ENCODE data around the gene TFDP1.

Gene TFDP1

DNA sequence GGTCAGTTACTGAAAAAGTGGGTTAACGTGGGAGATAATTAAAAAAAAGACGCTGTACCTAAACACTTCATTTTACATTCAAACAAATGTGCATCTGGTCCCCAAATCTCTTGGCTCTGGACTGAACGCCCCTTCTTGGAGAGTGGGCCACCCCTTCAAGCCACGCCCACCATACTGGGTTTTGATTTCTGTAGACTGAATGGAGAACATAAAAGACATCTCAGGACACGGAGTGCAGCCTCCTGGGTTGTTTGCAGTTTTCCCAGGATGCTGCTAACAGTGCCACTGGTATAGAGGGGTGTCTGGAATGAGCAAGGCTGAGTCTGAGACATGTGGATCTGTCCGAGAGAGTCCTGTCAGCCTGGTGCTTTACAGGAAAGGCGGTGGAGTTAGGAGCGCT, 10.6 kb downstream of the TFDP1 start:
- TF ChIP-seq EZH2 (IDR thresholded peaks at IDR 0.05; ENCODE audit: borderline replicate concordance, low read depth, low read length, severe bottlenecking), result no peak
- TF ChIP-seq, protein P1, sequence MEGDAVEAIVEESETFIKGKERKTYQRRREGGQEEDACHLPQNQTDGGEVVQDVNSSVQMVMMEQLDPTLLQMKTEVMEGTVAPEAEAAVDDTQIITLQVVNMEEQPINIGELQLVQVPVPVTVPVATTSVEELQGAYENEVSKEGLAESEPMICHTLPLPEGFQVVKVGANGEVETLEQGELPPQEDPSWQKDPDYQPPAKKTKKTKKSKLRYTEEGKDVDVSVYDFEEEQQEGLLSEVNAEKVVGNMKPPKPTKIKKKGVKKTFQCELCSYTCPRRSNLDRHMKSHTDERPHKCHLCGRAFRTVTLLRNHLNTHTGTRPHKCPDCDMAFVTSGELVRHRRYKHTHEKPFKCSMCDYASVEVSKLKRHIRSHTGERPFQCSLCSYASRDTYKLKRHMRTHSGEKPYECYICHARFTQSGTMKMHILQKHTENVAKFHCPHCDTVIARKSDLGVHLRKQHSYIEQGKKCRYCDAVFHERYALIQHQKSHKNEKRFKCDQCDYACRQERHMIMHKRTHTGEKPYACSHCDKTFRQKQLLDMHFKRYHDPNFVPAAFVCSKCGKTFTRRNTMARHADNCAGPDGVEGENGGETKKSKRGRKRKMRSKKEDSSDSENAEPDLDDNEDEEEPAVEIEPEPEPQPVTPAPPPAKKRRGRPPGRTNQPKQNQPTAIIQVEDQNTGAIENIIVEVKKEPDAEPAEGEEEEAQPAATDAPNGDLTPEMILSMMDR (IDR thresholded peaks at IDR 0.05; ENCODE audit: borderline replicate concordance, extremely low read depth, low read length, poor library complexity, severe bottlenecking), result no peak
- Histone ChIP-seq H3K4me3 (ENCODE audit: low read depth in 1 of 2, low read length in 2 of 2) (no peak overlapping the region), H3K79me2 (ENCODE audit: insufficient read depth, low read length) (peaks cover 97% of the 10 kb centered on the region), H3K9ac (ENCODE audit: low read depth, low read length) (no peak overlapping the region), H3K27me3 (ENCODE audit: insufficient read depth, low read length, poor library complexity) (no peaks in the 10 kb centered on the region), H2AFZ (ENCODE audit: low read depth, low read length) (no peak overlapping the region), H3K9me3 (ENCODE audit: insufficient read depth, low read length, severe bottlenecking) (no peaks in the 10 kb centered on the region), H4K20me1 (ENCODE audit: insufficient read depth, low read length) (peaks cover 89% of the 10 kb centered on the region), H3K4me1 (ENCODE audit: insufficient read depth, low read length) (no peaks in the 10 kb centered on the region), H3K4me2 (ENCODE audit: insufficient read depth, low read length) (no peak overlapping the region), H3K27ac (ENCODE audit: low read length) (no peak overlapping the region), H3K36me3 (ENCODE audit: insufficient read depth, low read length) (peaks cover 81% of the 10 kb centered on the region)
- ATAC-seq (ENCODE audit: insufficient read depth, low read depth), result peak; percentile 30; the same call in 2 of the 3 replicates
- DNase-seq, result no peak

DNA sequence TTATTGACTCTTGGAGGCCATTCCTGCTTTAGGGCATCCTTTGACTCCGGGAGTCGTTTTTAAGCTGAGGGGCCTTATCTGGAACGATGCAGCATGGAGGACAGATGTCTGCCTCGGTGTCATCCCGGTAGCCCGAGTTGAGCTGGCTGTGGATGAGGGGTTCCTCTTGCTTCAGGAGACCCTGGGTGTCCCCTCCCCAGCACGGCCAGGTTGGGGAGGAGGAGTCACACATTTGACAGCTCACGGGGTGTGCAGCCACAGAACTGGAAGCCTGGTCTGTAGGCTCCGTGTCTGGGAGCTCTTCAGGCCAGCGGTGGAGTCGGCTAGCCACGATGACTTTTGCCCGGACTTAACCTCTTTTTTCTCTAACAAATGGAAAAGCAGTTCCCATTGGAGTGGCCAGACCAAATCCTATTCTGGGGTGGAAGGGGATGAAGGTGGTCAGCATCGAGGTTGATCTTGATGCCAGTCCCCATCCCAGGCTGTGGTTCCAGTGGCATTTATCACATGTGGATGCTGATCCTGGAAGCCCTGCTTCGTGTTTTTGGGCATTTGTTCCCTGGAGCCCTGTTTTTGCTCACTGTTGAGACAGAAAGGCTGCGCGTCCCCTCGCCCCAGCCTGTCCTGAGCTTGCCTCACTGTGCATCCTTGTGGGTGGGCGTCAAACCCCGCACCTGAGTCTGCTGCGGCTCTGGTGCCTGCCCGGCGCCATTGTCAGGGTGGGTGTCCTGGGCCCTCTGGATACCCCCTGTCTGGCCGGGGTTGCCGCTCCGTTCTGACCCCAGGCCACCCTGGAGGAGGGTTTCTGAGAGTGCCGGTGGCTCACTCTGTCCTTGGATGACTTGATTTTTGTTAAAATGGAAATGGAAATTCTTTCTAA, 12.0 kb downstream of the TFDP1 start:
- ATAC-seq (ENCODE audit: insufficient read depth, low read depth) (no peak), DNase-seq (no peak)
- H3K4me1 ChIP-seq (ENCODE audit: insufficient read depth, low read length), result no peaks in the 10 kb centered on the region
- H2AFZ ChIP-seq (ENCODE audit: low read depth, low read length), result no peak overlapping the region
- no peaks in the 10 kb centered on the region for H3K9me3 ChIP-seq (ENCODE audit: insufficient read depth, low read length, severe bottlenecking)
- H3K4me3 ChIP-seq (ENCODE audit: low read depth in 1 of 2, low read length in 2 of 2), result no peak overlapping the region
- TF ChIP-seq, protein P1 (IDR thresholded peaks at IDR 0.05; ENCODE audit: borderline replicate concordance, extremely low read depth, low read length, poor library complexity, severe bottlenecking), result no peak
- TF ChIP-seq EZH2 (IDR thresholded peaks at IDR 0.05; ENCODE audit: borderline replicate concordance, low read depth, low read length, severe bottlenecking), result no peak
- peaks cover 98% of the 10 kb centered on the region for H4K20me1 ChIP-seq (ENCODE audit: insufficient read depth, low read length)
- H3K79me2 ChIP-seq (ENCODE audit: insufficient read depth, low read length), result peaks cover 98% of the 10 kb centered on the region
- no peak overlapping the region for H3K27ac ChIP-seq (ENCODE audit: low read length)
- no peak overlapping the region for H3K4me2 ChIP-seq (ENCODE audit: insufficient read depth, low read length)
- H3K9ac ChIP-seq (ENCODE audit: low read depth, low read length), result no peak overlapping the region
- peaks cover 91% of the 10 kb centered on the region for H3K36me3 ChIP-seq (ENCODE audit: insufficient read depth, low read length)
- no peaks in the 10 kb centered on the region for H3K27me3 ChIP-seq (ENCODE audit: insufficient read depth, low read length, poor library complexity)

DNA sequence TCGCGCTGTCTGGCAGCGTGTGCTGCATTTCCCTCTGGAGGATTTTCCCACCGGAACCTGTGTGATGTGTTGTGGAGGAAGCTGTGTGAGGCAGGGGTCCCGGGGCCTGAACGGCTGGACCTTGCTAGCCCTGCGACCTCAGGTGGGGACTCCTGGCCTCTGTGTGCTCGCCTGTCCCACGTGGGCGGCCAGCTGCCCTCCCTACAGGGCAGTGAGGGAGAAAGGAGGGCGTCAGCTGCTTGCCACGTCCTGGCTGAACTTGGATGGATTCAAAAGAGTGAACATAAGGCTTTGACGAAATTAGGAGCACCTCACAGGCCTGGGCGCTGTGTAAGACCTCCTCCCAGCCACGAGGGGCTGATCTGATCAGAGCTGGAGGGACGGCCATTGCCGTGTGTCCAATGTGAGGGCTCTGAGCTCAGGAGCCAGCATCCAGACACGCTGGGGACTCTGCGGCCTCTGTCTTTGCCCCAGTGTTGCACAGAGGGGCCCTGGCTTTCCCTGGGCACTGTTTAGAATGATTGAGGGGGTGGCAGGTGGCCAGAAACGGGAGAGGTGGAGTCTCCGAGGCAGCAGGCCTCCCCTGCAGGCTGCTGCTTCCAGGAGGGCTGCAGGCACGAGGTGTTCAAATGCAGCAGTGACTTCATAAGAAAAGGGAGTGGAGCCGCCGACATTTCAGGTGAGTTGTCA, 13.0 kb downstream of the TFDP1 start:
- Histone ChIP-seq H3K36me3 (ENCODE audit: insufficient read depth, low read length) (peaks cover 90% of the 10 kb centered on the region), H3K79me2 (ENCODE audit: insufficient read depth, low read length) (peaks cover 98% of the 10 kb centered on the region)

More for the DNA sequence above, 13.0 kb downstream of the TFDP1 start:
- ATAC-seq (ENCODE audit: insufficient read depth, low read depth) (no peak), DNase-seq (no peak)
- no peaks in the 10 kb centered on the region for H3K4me1 ChIP-seq (ENCODE audit: insufficient read depth, low read length)
- no peaks in the 10 kb centered on the region for H3K9me3 ChIP-seq (ENCODE audit: insufficient read depth, low read length, severe bottlenecking)
- no peak overlapping the region for H3K4me3 ChIP-seq (ENCODE audit: low read depth in 1 of 2, low read length in 2 of 2)
- no peak overlapping the region for H3K9ac ChIP-seq (ENCODE audit: low read depth, low read length)
- TF ChIP-seq, protein P1 (IDR thresholded peaks at IDR 0.05; ENCODE audit: borderline replicate concordance, extremely low read depth, low read length, poor library complexity, severe bottlenecking), result no peak
- peaks cover 98% of the 10 kb centered on the region for H4K20me1 ChIP-seq (ENCODE audit: insufficient read depth, low read length)
- no peak overlapping the region for H2AFZ ChIP-seq (ENCODE audit: low read depth, low read length)
- no peaks in the 10 kb centered on the region for H3K27me3 ChIP-seq (ENCODE audit: insufficient read depth, low read length, poor library complexity)
- no peak overlapping the region for H3K27ac ChIP-seq (ENCODE audit: low read length)
- no peak overlapping the region for H3K4me2 ChIP-seq (ENCODE audit: insufficient read depth, low read length)
